Activated CD4-positive, CD25-positive, alpha-beta regulatory T cell treated with anti-CD3 and anti-CD28 coated beads, Interleukin-2, amount 50 U/mL, for 24 hours (primary cell): Measurements from ENCODE around the gene ATP6V0C.
"Not testable (repeated sequence)": the region's sequence is repeated elsewhere in the genome, so short reads cannot be mapped to it uniquely, and the experiment has no call there.

Experiments
- ATAC-seq, 2 donors: fragments of 150-1000 bp; cut with Tn5 transposase; one replicate each; pipeline ENCODE4 v1.10.0; 2021; ENCODE audit warnings: mild to moderate bottlenecking in 1 of 2, moderate library complexity in 1 of 2

Gene ATP6V0C

GRCh38 chr16:2560131-2560797, 46.5 kb downstream of the ATP6V0C start:
- peak; percentile 14 to 17 for ATAC-seq

- peak; percentile 84 to 91 for ATAC-seq
Measured at GRCh38 chr16:2560798-2561133, 47.0 kb downstream of the ATP6V0C start.

GRCh38 chr16:2567506-2567905, 53.8 kb downstream of the ATP6V0C start:
- not testable (repeated sequence) for ATAC-seq

- ATAC-seq = not testable (repeated sequence)
Measured at GRCh38 chr16:2568573-2568972, 54.8 kb downstream of the ATP6V0C start.
